GM19328 (cell line): Measurements from ENCODE around the gene USP13.

Experiments used
- ATAC-seq: cut with Tn5 transposase; IDR thresholded peaks from one replicate; pipeline ENCODE4 v1.9.1; 2021; ENCODE audit warnings: mild to moderate bottlenecking, moderate library complexity; ENCODE audit not compliant: unreplicated experiment

USP13 gene

GRCh38 chr3:179731544-179731943 is 78.7 kb downstream of the USP13 start:
- ATAC-seq = no peak

- ATAC-seq = no peak
Measured at GRCh38 chr3:179732661-179733348, 80.0 kb downstream of the USP13 start.

- no peak for ATAC-seq
Measured at GRCh38 chr3:179733797-179734196, 81.0 kb downstream of the USP13 start.

DNA sequence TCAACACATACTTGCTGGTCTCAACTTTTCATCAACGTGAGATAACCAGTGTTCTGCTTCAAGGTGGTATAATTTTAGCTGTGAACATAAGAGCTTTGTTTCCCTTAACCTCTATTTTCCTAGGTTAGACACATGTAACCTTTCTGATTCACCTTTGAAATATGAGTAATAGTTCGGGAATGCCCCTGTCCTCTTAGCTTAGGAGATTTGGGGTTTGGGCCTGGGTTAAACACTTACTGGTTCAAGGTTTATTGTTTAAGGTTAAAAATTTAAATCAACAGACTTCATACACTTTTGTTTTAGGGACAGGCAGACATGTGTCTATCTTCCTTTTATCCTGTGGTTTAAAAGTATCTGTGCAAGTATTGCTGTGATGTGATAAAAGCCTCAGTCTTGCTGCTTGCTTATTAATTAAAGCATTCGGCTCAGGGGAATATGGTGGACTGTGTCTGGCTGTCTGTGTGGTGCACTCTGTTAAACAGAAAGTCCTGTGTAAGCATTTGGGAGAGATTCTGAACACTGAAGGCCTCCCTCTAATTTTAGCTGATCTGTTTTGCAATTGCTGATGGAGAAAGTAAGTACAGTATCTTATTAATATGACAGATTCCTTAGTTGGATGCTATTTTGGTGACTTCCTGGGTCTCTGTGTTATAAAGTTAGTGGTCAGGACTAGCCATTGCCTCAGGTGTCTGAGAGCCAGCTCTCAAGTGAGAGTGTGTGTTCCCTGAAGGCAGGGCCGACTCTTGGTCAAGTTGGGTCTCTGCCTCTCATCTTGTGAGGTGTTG is 81.8 kb downstream of the USP13 start:
- ATAC-seq = no peak

- no peak for ATAC-seq
Measured at GRCh38 chr3:179735321-179735720, 82.5 kb downstream of the USP13 start.

DNA sequence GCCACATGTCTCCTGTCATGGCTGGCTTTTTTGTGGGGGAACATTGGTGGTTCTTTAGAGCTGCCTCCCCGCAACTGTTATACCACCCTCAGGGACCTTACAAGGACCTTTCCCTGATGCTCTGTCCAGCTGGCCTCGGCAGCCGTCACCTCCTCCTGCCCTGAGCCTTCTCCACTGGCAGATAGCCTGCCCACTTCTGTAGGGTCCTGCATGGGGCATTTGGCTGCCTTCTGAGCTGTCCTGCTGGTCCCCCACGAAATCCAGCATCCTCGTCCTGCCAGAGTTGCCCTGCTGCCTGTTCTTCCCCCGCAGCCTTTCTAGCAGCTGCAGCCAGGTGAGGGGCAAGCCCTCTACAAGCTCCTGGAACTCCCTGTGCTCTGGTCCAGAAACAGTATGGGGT is 86.2 kb downstream of the USP13 start:
- no peak for ATAC-seq

GRCh38 chr3:179739816-179740594 is 87.2 kb downstream of the USP13 start:
- no peak for ATAC-seq

DNA sequence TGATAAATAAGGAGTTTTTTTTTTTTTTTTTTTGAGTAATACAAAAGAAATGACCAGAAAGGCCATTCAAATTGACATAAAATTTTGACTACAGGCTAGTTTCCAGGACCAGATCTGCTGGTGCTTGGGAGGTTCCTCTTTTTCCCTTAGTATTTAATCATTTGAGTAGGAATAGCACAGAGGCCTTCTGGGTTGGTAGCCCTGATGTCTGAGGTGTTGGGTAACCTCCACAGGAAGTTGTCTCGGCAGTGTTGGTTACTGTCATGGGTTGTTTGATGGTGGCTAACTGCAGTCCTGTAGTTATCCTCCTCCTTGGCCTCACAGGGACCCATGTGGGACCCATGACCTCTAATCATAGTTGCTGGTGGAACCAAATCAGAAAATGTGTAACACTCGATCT is 91.1 kb downstream of the USP13 start:
- ATAC-seq = no peak

GRCh38 chr3:179744667-179745066 is 91.8 kb downstream of the USP13 start:
- ATAC-seq = no peak

- no peak for ATAC-seq
Measured at GRCh38 chr3:179745079-179745478, 92.2 kb downstream of the USP13 start.

DNA sequence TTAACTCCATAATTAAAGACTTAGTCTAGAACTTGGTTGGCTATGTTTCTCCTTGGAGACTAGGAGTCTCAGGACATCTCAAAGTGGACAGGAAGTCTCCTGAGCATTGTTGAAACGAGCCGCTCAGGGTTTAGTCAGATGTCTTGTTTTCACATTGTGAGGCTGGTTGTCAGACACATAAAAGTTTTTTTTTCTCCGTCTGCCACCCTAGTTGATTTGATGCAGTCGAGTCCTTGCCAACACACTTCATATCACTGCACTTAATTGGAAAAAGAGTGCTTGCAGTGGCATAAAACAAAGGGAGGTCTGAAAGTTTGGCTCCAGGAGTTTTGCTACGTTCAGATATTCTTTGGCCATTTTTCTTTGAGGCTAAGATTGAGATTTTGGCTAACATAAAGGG is 92.9 kb downstream of the USP13 start:
- no peak for ATAC-seq

DNA sequence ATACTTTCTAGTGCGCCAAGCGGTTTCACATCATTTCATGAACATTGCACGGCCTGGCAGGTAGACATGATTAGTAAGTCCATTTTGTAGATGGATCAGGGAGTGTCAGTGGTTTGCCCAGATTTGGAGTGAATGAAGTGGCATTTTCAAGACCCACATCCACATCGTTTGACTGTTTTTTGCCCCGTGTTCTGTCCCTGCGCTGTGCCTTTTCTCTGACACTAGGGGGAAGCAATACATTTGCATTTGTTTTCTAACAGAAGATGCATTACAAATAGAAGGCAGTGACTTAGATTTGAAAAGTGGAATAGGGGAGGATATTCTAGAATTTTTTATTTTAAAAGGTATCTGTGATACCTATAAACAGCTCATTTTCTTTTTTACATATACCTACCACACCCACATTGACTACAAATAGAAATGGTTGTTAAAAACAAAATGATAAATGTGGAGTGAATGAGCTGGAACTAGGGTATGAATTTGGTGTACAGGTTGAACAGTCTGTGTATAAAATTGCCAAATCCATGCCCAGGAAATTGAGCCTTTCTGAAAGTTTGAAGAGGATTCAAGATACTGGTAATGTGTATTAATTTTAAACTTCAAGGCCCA is 98.0 kb downstream of the USP13 start:
- ATAC-seq = no peak

GRCh38 chr3:179760944-179761343 is 108.1 kb downstream of the USP13 start:
- ATAC-seq = no peak

DNA sequence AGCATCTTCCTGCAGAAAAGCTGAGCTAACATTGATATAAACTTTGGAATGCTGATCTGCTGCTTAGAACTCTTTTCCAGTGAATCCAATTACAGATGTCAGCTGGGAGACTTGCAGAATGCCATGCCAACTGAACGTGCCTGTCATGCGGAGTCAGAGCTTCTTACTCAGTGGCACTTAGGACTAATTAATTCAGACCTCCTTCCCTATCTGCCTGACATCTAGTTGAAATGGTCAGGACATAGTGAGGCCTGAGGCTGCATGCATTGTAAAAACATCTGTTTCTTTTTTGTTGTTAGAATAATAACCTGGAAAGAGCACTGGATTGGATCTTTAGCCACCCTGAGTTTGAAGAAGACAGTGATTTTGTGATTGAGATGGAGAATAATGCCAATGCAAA is 112.6 kb downstream of the USP13 start:
- ATAC-seq = no peak

DNA sequence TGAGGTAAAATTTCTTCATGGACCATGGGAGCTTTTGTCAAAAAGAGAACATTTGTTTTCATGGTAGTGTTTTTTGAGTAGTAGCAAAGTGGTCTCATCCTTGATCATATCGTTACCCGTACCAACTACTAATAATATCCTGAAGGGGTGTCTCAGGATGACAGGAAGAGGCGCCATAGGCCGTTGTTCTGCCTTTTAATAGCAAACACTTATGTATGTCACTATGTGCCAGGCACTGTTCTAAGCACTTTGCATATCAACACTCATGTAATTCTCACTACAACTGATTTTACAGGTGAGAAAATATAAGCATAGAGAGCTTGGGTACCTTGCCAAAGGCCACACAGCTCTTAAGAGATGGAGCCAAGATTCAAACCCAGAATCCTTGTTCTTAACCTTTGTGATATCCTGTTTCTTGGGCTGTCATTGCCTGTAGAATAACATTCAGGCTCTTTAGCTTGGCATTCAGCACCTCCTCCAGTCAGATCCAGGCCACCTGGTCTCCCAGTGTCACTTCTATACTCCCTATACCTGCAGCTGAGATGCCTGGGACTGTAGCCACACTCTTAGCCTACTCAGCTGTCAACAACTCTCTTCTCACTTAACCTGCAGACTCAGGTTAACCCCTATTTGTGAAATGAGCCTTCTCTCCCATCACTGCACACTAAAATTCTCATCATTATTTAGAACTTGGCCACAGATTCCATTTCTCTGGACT is 113.7 kb downstream of the USP13 start:
- no peak for ATAC-seq

DNA sequence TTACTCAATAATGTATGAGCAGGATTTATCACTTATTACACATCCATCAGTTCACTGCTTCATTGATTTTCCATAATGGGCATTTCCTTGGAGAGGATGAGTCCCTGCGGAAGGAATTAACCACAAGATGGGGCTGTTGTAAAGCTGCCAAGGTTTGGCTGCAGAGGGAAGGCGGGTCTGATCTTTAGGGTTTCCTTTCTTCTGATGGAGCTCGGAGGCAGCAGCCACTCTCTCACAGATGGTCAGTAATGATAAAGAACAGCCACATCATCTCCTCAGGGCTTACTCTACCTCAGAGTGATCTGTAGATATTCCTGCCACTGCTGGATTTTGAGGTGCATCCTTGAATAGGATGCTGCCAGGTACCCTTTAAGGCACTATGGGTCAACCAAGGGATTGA is 115.2 kb downstream of the USP13 start:
- no peak for ATAC-seq

DNA sequence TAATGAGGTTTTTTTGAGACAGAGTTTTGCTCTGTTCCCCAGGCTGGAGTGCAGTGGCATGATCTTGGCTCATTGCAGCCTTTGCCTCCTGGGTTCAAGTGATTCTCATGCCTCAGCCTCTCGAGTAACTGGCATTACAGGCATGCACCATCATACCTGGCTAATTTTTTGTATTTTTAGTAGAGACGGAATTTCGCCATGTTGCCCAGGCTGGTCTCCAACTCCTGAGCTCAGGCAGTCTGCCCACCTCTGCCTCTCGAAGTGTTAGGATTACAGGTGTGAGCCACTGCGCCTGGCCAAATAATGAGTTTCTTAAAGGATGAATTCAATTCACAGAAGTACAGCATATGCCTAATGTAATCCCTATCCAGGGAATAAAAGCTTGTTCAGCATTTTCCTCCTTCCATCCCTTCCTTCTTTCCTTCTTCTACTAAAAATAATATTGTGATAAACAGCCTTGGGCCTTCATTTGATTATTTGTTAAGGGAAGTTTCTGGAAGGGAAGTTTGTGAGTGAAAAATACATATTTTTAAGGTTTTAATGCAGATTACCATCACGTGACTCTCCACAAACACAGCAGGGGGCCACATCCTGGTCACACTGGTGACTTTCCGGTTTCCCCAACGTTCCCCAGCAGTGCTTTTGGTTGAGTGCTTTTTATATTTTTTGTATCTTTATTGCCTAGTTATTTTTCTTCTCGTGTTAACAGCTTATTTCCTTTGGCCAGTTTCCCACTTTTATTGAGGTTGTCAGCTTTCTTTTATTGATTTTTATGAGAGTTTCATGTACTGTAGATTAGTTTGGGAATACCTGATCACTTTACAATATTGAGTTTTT is 116.8 kb downstream of the USP13 start:
- no peak for ATAC-seq

DNA sequence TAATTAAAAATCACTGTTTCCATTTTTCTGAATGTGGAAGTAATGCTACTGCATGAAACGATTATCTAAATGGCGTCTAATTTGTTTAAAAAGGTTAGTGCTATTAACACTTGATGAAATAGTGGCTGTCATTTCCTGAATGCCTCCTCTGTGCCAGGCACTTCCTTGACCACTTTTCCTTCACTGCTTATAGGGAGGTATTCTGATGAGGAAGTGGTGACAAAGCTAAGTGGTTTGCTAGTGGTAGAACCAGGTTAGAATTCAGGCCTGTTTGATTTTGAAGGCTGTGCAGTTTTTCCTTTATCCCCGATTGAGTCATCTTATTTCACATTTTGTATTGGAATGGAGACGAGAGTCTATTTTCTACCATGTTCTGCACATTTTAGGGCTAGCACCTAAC is 119.0 kb downstream of the USP13 start:
- ATAC-seq = no peak

DNA sequence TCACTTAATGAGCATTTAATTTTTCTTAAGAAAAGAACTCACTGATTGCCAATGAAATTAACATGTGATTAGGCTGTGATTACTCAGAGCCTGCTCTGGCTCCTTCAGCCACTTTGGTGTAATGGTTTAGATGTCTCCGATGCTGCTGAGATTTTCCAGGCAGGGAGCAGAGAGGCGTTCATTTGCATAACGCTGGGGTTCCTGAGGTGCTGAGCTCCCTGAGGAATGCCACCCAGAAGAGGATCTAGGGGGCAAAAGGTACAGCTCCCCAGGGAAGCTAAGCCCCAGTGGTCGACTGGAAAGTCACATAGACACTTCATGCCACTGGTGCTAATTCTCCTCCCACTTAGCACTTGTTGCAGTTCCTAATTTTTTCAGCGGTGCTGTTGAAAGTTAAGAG is 119.5 kb downstream of the USP13 start:
- ATAC-seq = no peak
